ENCODE results near the gene PARP11. TPM values are rescaled to one million over a fixed set of nuclear protein-coding genes. Genes with fewer than 3 reads are reported as not detected.

The PARP11 gene
- total RNA-seq, 1 donor from 2014 or later, result 19.0 TPM

DNA sequence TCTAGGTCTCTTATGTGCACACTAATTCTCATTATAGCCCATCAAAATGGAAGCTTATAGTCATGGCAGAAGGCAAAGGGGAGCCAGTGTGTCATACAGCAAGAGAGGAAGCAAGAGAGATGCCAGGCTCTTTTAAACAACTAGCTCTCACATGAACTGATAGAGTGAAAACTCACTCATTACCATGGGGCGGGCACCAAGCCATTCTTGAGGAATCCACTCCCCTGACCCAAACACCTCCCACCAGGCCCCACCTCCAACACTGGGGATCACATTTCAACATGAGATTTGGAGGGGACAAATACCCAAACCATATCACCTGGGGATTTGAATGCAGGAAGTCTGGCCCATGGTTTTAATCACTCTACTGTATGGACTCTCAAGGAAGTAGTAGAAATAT, 83.4 kb downstream of the PARP11 start:
- no peaks in the 10 kb centered on the region for H3K27me3 Mint-ChIP-seq (ENCODE audit: unreplicated experiment)
- H3K4me1 Mint-ChIP-seq (ENCODE audit: low read depth, unreplicated experiment), result peaks cover 10% of the 10 kb centered on the region
- no peak for DNase-seq
- no peak overlapping the region for H3K27ac Mint-ChIP-seq (ENCODE audit: unreplicated experiment)
- H3K4me3 Mint-ChIP-seq (ENCODE audit: unreplicated experiment), result no peak overlapping the region
- TF ChIP-seq, protein P1, sequence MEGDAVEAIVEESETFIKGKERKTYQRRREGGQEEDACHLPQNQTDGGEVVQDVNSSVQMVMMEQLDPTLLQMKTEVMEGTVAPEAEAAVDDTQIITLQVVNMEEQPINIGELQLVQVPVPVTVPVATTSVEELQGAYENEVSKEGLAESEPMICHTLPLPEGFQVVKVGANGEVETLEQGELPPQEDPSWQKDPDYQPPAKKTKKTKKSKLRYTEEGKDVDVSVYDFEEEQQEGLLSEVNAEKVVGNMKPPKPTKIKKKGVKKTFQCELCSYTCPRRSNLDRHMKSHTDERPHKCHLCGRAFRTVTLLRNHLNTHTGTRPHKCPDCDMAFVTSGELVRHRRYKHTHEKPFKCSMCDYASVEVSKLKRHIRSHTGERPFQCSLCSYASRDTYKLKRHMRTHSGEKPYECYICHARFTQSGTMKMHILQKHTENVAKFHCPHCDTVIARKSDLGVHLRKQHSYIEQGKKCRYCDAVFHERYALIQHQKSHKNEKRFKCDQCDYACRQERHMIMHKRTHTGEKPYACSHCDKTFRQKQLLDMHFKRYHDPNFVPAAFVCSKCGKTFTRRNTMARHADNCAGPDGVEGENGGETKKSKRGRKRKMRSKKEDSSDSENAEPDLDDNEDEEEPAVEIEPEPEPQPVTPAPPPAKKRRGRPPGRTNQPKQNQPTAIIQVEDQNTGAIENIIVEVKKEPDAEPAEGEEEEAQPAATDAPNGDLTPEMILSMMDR (IDR thresholded peaks at IDR 0.05; ENCODE audit: partially characterized antibody, unreplicated experiment), result no peak
- H3K9me3 Mint-ChIP-seq (ENCODE audit: unreplicated experiment), result peaks cover 5% of the 10 kb centered on the region
- H3K36me3 Mint-ChIP-seq (ENCODE audit: unreplicated experiment), result peaks cover 7% of the 10 kb centered on the region

DNA sequence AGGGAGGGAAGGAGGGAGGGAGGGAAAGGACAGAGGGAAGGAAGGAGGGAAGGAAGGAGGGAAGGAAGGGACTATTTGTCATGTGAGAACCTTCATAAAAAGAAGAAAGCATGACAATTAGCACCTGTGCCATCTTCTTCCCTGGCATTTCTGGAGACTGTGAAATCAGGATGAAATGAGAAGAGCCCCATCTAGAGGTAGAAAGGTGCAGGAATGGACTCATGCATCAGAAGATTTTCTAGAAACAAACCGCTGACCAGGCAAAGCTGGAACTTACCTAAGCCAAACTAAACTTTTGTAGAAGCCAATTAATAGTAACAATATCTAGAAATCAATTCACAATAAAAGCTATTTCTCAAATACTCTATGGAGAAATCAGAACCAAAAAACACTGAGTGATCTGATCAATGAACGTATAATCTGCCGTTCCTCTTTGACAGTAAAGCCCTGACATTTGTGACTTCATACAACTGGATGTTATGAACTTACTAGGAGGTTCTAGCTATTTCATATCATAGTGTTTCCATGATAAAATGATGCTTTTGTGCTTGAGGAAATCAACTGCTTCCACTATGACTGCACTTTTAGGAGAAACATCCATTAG, 95.9 kb downstream of the PARP11 start:
- H3K27ac Mint-ChIP-seq (ENCODE audit: unreplicated experiment), result no peak overlapping the region
- DNase-seq, result no peak
- no peaks in the 10 kb centered on the region for H3K36me3 Mint-ChIP-seq (ENCODE audit: unreplicated experiment)
- TF ChIP-seq, protein P1 (IDR thresholded peaks at IDR 0.05; ENCODE audit: partially characterized antibody, unreplicated experiment), result peak; percentile 66
- H3K4me1 Mint-ChIP-seq (ENCODE audit: low read depth, unreplicated experiment), result no peaks in the 10 kb centered on the region
- no peak overlapping the region for H3K4me3 Mint-ChIP-seq (ENCODE audit: unreplicated experiment)
- H3K27me3 Mint-ChIP-seq (ENCODE audit: unreplicated experiment), result no peaks in the 10 kb centered on the region
- no peaks in the 10 kb centered on the region for H3K9me3 Mint-ChIP-seq (ENCODE audit: unreplicated experiment)

DNA sequence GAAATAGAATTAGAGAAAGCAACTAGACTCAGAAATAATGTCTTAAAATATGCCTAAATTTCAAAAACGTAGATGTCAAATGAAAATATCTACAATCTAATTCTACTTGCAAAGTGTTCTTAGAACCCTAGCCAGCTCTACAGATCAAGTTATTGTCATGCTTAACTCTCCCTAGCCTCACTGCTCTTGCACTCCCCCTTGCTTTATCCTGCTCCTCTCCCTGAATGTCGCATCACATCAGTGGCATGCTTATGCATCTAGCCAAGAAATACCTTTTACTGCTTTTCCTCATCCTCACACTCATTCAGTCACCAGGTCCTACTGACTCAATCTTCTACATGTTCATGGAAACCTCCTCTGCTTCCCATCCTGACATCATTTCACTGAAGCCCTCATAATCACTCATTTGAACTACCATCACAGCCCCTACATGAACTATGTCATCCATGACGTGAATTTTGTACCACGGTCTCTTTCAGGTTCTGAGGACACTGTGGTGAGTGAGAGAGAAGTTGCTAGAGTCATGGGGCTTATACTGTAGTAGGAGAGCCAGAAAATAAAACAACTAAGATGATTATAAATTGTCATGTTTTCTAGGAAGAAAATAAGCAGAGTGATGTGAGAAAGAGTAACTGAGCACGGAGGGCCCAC, 97.7 kb downstream of the PARP11 start:
- H3K4me3 Mint-ChIP-seq (ENCODE audit: unreplicated experiment), result no peak overlapping the region
- no peaks in the 10 kb centered on the region for H3K9me3 Mint-ChIP-seq (ENCODE audit: unreplicated experiment)
- TF ChIP-seq, protein P1 (IDR thresholded peaks at IDR 0.05; ENCODE audit: partially characterized antibody, unreplicated experiment), result no peak
- H3K27ac Mint-ChIP-seq (ENCODE audit: unreplicated experiment), result no peak overlapping the region
- H3K4me1 Mint-ChIP-seq (ENCODE audit: low read depth, unreplicated experiment), result no peaks in the 10 kb centered on the region
- DNase-seq, result no peak
- H3K36me3 Mint-ChIP-seq (ENCODE audit: unreplicated experiment), result no peaks in the 10 kb centered on the region
- H3K27me3 Mint-ChIP-seq (ENCODE audit: unreplicated experiment), result peaks cover 2% of the 10 kb centered on the region

DNA sequence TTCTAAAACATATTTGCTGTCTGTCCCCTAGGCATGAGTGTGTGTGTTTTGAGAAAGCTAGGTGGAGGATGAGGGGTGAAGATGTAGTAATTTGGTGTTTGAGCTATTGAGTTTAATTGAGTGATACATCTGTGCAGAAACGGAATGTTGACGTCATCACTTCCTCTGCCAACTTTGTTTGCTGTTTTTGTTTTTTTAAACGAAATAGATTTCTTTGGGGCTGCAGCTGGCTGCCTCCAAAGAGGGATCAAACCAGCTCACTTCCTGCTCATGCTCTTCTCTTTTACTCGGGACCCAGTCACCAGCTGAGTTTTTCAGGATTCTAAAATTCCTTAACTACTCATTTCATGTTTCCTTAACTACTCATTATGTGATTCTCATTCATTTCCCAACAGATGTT, 100.8 kb downstream of the PARP11 start:
- H3K4me3 Mint-ChIP-seq (ENCODE audit: unreplicated experiment), result no peak overlapping the region
- no peaks in the 10 kb centered on the region for H3K36me3 Mint-ChIP-seq (ENCODE audit: unreplicated experiment)
- peaks cover 2% of the 10 kb centered on the region for H3K27me3 Mint-ChIP-seq (ENCODE audit: unreplicated experiment)
- H3K4me1 Mint-ChIP-seq (ENCODE audit: low read depth, unreplicated experiment), result peaks cover 7% of the 10 kb centered on the region
- H3K9me3 Mint-ChIP-seq (ENCODE audit: unreplicated experiment), result no peaks in the 10 kb centered on the region
- TF ChIP-seq, protein P1 (IDR thresholded peaks at IDR 0.05; ENCODE audit: partially characterized antibody, unreplicated experiment), result no peak
- no peak overlapping the region for H3K27ac Mint-ChIP-seq (ENCODE audit: unreplicated experiment)
- DNase-seq, result no peak

DNA sequence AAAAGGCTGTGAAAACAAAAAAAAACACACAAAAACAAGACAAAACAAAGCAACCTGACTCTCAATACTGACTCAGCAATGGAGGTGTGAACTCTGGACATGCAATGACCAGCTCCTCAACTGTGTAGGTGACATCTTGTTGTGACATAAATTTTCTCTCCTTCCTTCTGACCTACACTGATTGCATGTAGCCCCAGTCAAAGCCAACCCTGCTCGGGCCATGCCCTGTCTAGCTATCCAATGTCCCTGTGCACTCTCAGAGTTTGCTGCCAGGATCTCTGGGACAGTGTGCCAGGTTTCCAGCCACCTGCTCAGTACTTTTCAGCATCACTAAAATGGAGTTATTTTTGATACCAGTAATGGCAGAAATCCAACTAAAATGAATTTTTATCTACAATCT, 101.3 kb downstream of the PARP11 start:
- DNase-seq, result no peak
- Mint-ChIP-seq H3K36me3 (ENCODE audit: unreplicated experiment) (no peaks in the 10 kb centered on the region), H3K4me3 (ENCODE audit: unreplicated experiment) (no peak overlapping the region), H3K27me3 (ENCODE audit: unreplicated experiment) (peaks cover 2% of the 10 kb centered on the region), H3K27ac (ENCODE audit: unreplicated experiment) (no peak overlapping the region), H3K4me1 (ENCODE audit: low read depth, unreplicated experiment) (peaks cover 7% of the 10 kb centered on the region), H3K9me3 (ENCODE audit: unreplicated experiment) (no peaks in the 10 kb centered on the region)
- TF ChIP-seq, protein P1 (IDR thresholded peaks at IDR 0.05; ENCODE audit: partially characterized antibody, unreplicated experiment), result no peak
